GM12878 (cell line): ENCODE results near the gene SLC5A10. TPM values are rescaled to one million over a fixed set of nuclear protein-coding genes. Genes with fewer than 3 reads are reported as not detected.
A peak's percentile ranks its signal among the peaks of the same experiment; 100 is the strongest.

Experiments used
- ATAC-seq: fragments of 200-7000 bp; cut with Tn5 transposase; 3 replicates; pipeline ENCODE4 v1.9.1; 2020; ENCODE audit warnings: mild to moderate bottlenecking, moderate library complexity
- BruUV-seq: library from RNA; stranded (reverse); fragments of 400-500 nt; replicated peaks from 2 replicates; lab custom pipeline; 2021; lab: Mats Ljungman, UMichigan
- CTCF ChIA-PET: fragments of 300-600 bp; sonication (Branson Sonifier 250); formaldehyde crosslinking; extraction: SDS; loops from one replicate; lab custom pipeline; 2021; ENCODE audit warnings: inconsistent platforms; lab: Yijun Ruan, JAX
- POLR2A ChIA-PET: fragments of 350-600 bp; formaldehyde crosslinking; extraction: SDS; loops from one replicate; lab custom pipeline; 2021; ENCODE audit warnings: inconsistent platforms; lab: Charles Lee
- RAD21 ChIA-PET: fragments of 300-600 bp; sonication (Branson Sonifier 250); formaldehyde crosslinking; loops from one replicate; lab custom pipeline; 2023; ENCODE audit warnings: antibody characterized with exemption; ENCODE audit not compliant: unreplicated experiment; lab: Charles Lee
- SMC1A ChIA-PET: fragments of 300-600 bp; sonication (Branson Sonifier 250); formaldehyde crosslinking; loops from one replicate; lab custom pipeline; 2023; ENCODE audit not compliant: unreplicated experiment, uncharacterized antibody; lab: Charles Lee
- DNase-seq: peaks from one replicate; pipeline ENCODE4 v3.0.0-alpha.2; 2011; ENCODE audit warnings: low read depth, low spot score
- FAIRE-seq: peaks from 3 replicates; lab custom pipeline; 2011; peaks lifted over from hg19 to GRCh38; lab: Jason Lieb, UNC
- H2AFZ ChIP-seq: 2 replicates; pipeline ENCODE4 v1.6.0; 2011; ENCODE audit warnings: low read depth, low read length, control low read depth; ENCODE audit not compliant: control insufficient read depth
- H3K27ac ChIP-seq: 2 replicates; pipeline ENCODE4 v1.5.1; 2011; ENCODE audit warnings: control low read depth; ENCODE audit not compliant: control insufficient read depth, insufficient read depth
- H3K27me3 ChIP-seq, 2 experiments: replicated peaks in 1 of 2; 2 replicates each; pipeline versions ENCODE4 v1.6.0 to v1.6.1; 2011; ENCODE audit warnings: low read length in 1 of 2; ENCODE audit not compliant: control insufficient read depth in 2 of 2, insufficient read depth in 2 of 2
- H3K36me3 ChIP-seq, 2 experiments: 2 replicates each; pipeline ENCODE4 v1.5.1; 2011; ENCODE audit warnings: low read length in 1 of 2; ENCODE audit not compliant: control insufficient read depth in 2 of 2, insufficient read depth in 2 of 2
- H3K4me1 ChIP-seq: 2 replicates; pipeline ENCODE4 v1.6.1; 2011; ENCODE audit warnings: mild to moderate bottlenecking, low read length, moderate library complexity, mixed read lengths; ENCODE audit not compliant: control insufficient read depth, insufficient read depth
- H3K4me2 ChIP-seq: 2 replicates; pipeline ENCODE4 v1.6.0; 2011; ENCODE audit warnings: control low read depth; ENCODE audit not compliant: control insufficient read depth, insufficient read depth
- H3K4me3 ChIP-seq: fragments of 200-600 bp; sonication (generic); 2 replicates; pipeline ENCODE4 v1.5.1; 2016
- H3K79me2 ChIP-seq: 2 replicates; pipeline ENCODE4 v1.6.0; 2011; ENCODE audit warnings: low read length; ENCODE audit not compliant: control insufficient read depth, insufficient read depth
- H3K9ac ChIP-seq: 2 replicates; pipeline ENCODE4 v1.8.0; 2011; ENCODE audit warnings: low read length, control low read depth, mixed read lengths; ENCODE audit not compliant: control insufficient read depth, insufficient read depth
- H3K9me3 ChIP-seq: replicated peaks from 3 replicates; pipeline ENCODE4 v1.5.1; 2011; ENCODE audit warnings: mild to moderate bottlenecking, low read length; ENCODE audit not compliant: control insufficient read depth, insufficient read depth
- H4K20me1 ChIP-seq: 2 replicates; pipeline ENCODE4 v1.6.0; 2011; ENCODE audit not compliant: control insufficient read depth, insufficient read depth
- BHLHE40 ChIP-seq, 2 experiments: fragments of 450-650 bp in 1 of 2; IDR thresholded peaks; 2 replicates each; pipeline ENCODE4 v1.6.1; 2011 to 2017; ENCODE audit warnings: low read depth in 2 of 2, borderline replicate concordance in 1 of 2, improper control_type of control experiment in 1 of 2, low read length in 1 of 2, mild to moderate bottlenecking in 1 of 2
- FOS ChIP-seq: IDR thresholded peaks from 3 replicates; pipeline ENCODE4 v1.6.1; 2011; ENCODE audit warnings: borderline replicate concordance; ENCODE audit not compliant: insufficient read length; ENCODE audit errors: extremely low read depth
- LARP7 ChIP-seq: fragments of 450-650 bp; IDR thresholded peaks from 2 replicates; pipeline ENCODE4 v1.6.1; 2017; ENCODE audit warnings: mild to moderate bottlenecking
- MLLT1 ChIP-seq: fragments of 450-650 bp; IDR thresholded peaks from 2 replicates; pipeline ENCODE4 v1.6.1; 2016; ENCODE audit warnings: mild to moderate bottlenecking
- MTA3 ChIP-seq: IDR thresholded peaks from 2 replicates; pipeline ENCODE4 v1.6.1; 2012; ENCODE audit warnings: low read length, inconsistent platforms, borderline replicate concordance
- NFYA ChIP-seq: IDR thresholded peaks from 2 replicates; pipeline ENCODE4 v1.6.1; 2011; ENCODE audit warnings: low read depth, mild to moderate bottlenecking, low read length, improper control_type of control experiment, borderline replicate concordance
- POLR2A ChIP-seq: IDR thresholded peaks from 2 replicates; pipeline ENCODE4 v1.6.1; 2011; ENCODE audit warnings: low read depth, mild to moderate bottlenecking, low read length
- RELA ChIP-seq: fragments of 450-650 bp; IDR thresholded peaks from 2 replicates; pipeline ENCODE4 v1.8.0; 2014; ENCODE audit warnings: borderline replicate concordance; ENCODE audit not compliant: partially characterized antibody
- SREBF2 ChIP-seq: IDR thresholded peaks from 2 replicates; pipeline ENCODE4 v1.6.1; 2012; ENCODE audit warnings: mild to moderate bottlenecking, low read length
- TCF7 ChIP-seq: IDR thresholded peaks from 2 replicates; pipeline ENCODE4 v1.6.1; 2014; ENCODE audit warnings: antibody characterized with exemption, borderline replicate concordance
- ZBTB11 ChIP-seq: fragments of 450-650 bp; formaldehyde crosslinking; IDR thresholded peaks from 2 replicates; pipeline ENCODE4 v1.5.0; 2022; ENCODE audit warnings: mild to moderate bottlenecking, missing genetic modification characterization
- ZBTB4 ChIP-seq: fragments of 450-650 bp; formaldehyde crosslinking; IDR thresholded peaks from 2 replicates; pipeline ENCODE4 v1.4.0; 2022; ENCODE audit warnings: mild to moderate bottlenecking, moderate library complexity
- WGBS: methylation state at CpG from one replicate; pipeline ENCODE4 v1.1.6; 2016; ENCODE audit warnings: low lambda C conversion rate; ENCODE audit not compliant: insufficient replicate concordance, insufficient coverage; ENCODE audit errors: missing lambda C conversion rate; 5-methylcytosine and 5-hydroxymethylcytosine counted together
- in situ Hi-C: fragments of 300-500 bp; cut with MboI; formaldehyde crosslinking; loops from 9 replicates; pipeline ENCODE4 v1.14.3; 2018; ENCODE audit warnings: mixed read lengths
- intact Hi-C: fragments of 100-400 bp; cut with micrococcal nuclease; formaldehyde crosslinking; loops from one replicate; pipeline ENCODE4 v1.14.2; 2022; ENCODE audit not compliant: unreplicated experiment
- polyA plus RNA-seq, 11 experiments: library from polyadenylated mRNA; depleted of rRNA in 4 of 11; unstranded in 6 of 11; stranded (reverse) in 5 of 11; fragments of >200 nt; fragmentation: Nextera tagmentation in 4 of 11; fragmentation: Illumina TruSeq in 1 of 11; extraction: Ambion mirVana in 4 of 11; extraction: Trizol in 1 of 11; gene quantifications; 1 replicate in 1 of 11; 2 replicates in 10 of 11; pipeline versions ENCODE4 v1.2.1 to v1.2.3, GENCODE V29; 2011 to 2016; ENCODE audit warnings: inconsistent platforms in 2 of 11, missing spikeins in 2 of 11, low read depth in 1 of 11
- total RNA-seq, 4 experiments: library from RNA; depleted of rRNA in 3 of 4; stranded (reverse); fragments of >200 nt in 3 of 4; fragmentation: Illumina TruSeq in 1 of 4; extraction: Trizol in 1 of 4; gene quantifications; 2 replicates each; pipeline versions ENCODE4 v1.2.1 to v1.2.3, GENCODE V29; 2013 to 2021

SLC5A10 gene
- total and polyA plus RNA-seq, 10 of the 15 experiments (the other 5 are each of a cell fraction or from before 2014, with no cell fraction given), result under 0.01 to 0.18 (median 0.07) TPM; not detected in 4

- TF ChIP-seq POLR2A (no peak), LARP7 (no peak), FOS (no peak), NFYA (no peak), ZBTB4 (CRISPR knock-in tag) (no peak)
Measured at GRCh38 chr17:18917506-18918032, 34.4 kb upstream of the SLC5A10 start (continued).

- peaks cover 20% of the 10 kb centered on the region for H3K79me2 ChIP-seq
- no peak for FAIRE-seq
- 0 out of 2 replicates have a peak, but pooled peaks have one; percentile 34 for TF ChIP-seq MLLT1
- no peak for TF ChIP-seq SREBF2
- TF ChIP-seq ZBTB11 (CRISPR knock-in tag), result no peak
- no peak for TF ChIP-seq MTA3
- no peak for TF ChIP-seq RELA
- TF ChIP-seq BHLHE40 (IDR thresholded peaks at IDR 0.05; ENCODE audit: borderline replicate concordance in 1 of 2, low read depth in 2 of 2, low read length in 1 of 2), result peak in 1 of 2 experiments; percentile 67; a peak in 1 of 4 replicates
- no peak for TF ChIP-seq TCF7
Measured at GRCh38 chr17:18919963-18920362, 32.0 kb upstream of the SLC5A10 start.

More at GRCh38 chr17:18919963-18920362, 32.0 kb upstream of the SLC5A10 start:
- 43% methylated on average over 5 of the region's 6 CpGs for WGBS
- in situ Hi-C loops (loop anchor here (5.0 to 25.0 kb wide), 2 partner anchors 63 to 1933 kb away; partner anchors contain the start of gene PRPSAP2), intact Hi-C loops (no loop called here)
- Histone ChIP-seq H4K20me1 (no peaks in the 10 kb centered on the region), H3K9ac (peak overlapping the region; percentile 30), H3K27me3 (no peaks in the 10 kb centered on the region), H3K36me3 (peaks cover 12 to 15% of the 10 kb centered on the region in 2 experiments; a peak in 3 of 4 replicates), H3K4me3 (no peak overlapping the region; the same call in 1 of the 2 replicates), H3K4me1 (peaks cover 28% of the 10 kb centered on the region), H3K27ac (peak overlapping the region; percentile 98), H3K9me3 (no peaks in the 10 kb centered on the region), H3K4me2 (peak overlapping the region; percentile 68; the same call in 1 of the 2 replicates), H2AFZ (no peak overlapping the region)
- ChIA-PET POLR2A (interaction anchor here (1.0 kb wide), 1 partner anchor 70 kb away, joined by 3 read pairs; no protein-coding TSS in a partner anchor), RAD21 (interaction anchor here (1.2 to 1.4 kb wide), 3 partner anchors 19 to 61 kb away, joined by 3 to 7 read pairs (median 4); no protein-coding TSS in a partner anchor), CTCF (interaction anchor here (0.7 kb wide), 1 partner anchor 16 kb away, joined by 3 read pairs; no protein-coding TSS in a partner anchor), SMC1A (interaction anchor here (0.9 to 2.0 kb wide), 4 partner anchors 10 to 61 kb away, joined by 3 to 5 read pairs (median 4); no protein-coding TSS in a partner anchor)
- no TSS peak for BruUV-seq
- DNase-seq, result no peak
- no peak for ATAC-seq
